HG03442 (cell line): Measurements from ENCODE around the gene STK11IP.

Source experiments
- ATAC-seq: cut with Tn5 transposase; IDR thresholded peaks from one replicate; pipeline ENCODE4 v1.9.1; 2021; ENCODE audit warnings: mild to moderate bottlenecking, moderate library complexity; ENCODE audit not compliant: unreplicated experiment

STK11IP gene

GRCh38 chr2:219562049-219563020, 35.3 kb upstream of the STK11IP start:
- ATAC-seq: no peak

GRCh38 chr2:219563271-219563928, 34.3 kb upstream of the STK11IP start:
- no peak for ATAC-seq

GRCh38 chr2:219565130-219566080, 32.3 kb upstream of the STK11IP start:
- ATAC-seq: no peak

GRCh38 chr2:219566640-219567039, 31.0 kb upstream of the STK11IP start:
- no peak for ATAC-seq

- ATAC-seq: no peak
Measured at GRCh38 chr2:219567131-219567530, 30.5 kb upstream of the STK11IP start.

- no peak for ATAC-seq
Measured at GRCh38 chr2:219567791-219568361, 29.8 kb upstream of the STK11IP start.

- no peak for ATAC-seq
Measured at GRCh38 chr2:219569041-219569440, 28.6 kb upstream of the STK11IP start.

- ATAC-seq: no peak
Measured at GRCh38 chr2:219569635-219570034, 28.0 kb upstream of the STK11IP start.

GRCh38 chr2:219570194-219570923, 27.3 kb upstream of the STK11IP start:
- no peak for ATAC-seq

GRCh38 chr2:219570924-219571310, 26.7 kb upstream of the STK11IP start:
- ATAC-seq: no peak

- ATAC-seq: no peak
Measured at GRCh38 chr2:219571311-219572236, 26.1 kb upstream of the STK11IP start, which contains the start of gene OBSL1. OBSL1 (minus strand) TSS chr2:219571539; CDS start chr2:219571232, 307 bp downstream.

- ATAC-seq: no peak
Measured at GRCh38 chr2:219572237-219573001, 25.2 kb upstream of the STK11IP start, which contains the start of gene INHA. INHA (plus strand) TSS chr2:219572310; CDS start chr2:219572375, 65 bp downstream.

- no peak for ATAC-seq
Measured at GRCh38 chr2:219573166-219573565, 24.5 kb upstream of the STK11IP start.

- no peak for ATAC-seq
Measured at GRCh38 chr2:219574484-219575311, 23.0 kb upstream of the STK11IP start.

GRCh38 chr2:219575566-219576504, 21.8 kb upstream of the STK11IP start:
- ATAC-seq: no peak
